K562 (cell line): ENCODE results near the gene CCL19. TPM values are rescaled to one million over a fixed set of nuclear protein-coding genes. Genes with fewer than 3 reads are reported as not detected.

ENCODE experiments used
- MLLT1 ChIP-seq, 2 experiments: fragments of 450-650 bp; IDR thresholded peaks; 2 replicates each; pipeline ENCODE4 v1.6.1; 2016
- SMARCB1 ChIP-seq: IDR thresholded peaks from 2 replicates; pipeline ENCODE4 v1.6.1; 2011; ENCODE audit warnings: improper control_type of control experiment, low read depth; ENCODE audit not compliant: insufficient read length
- ZNF253 ChIP-seq: fragments of 250-450 bp; sonication (Bioruptor Pico); conservative IDR thresholded peaks from 2 replicates; pipeline ENCODE4 v1.6.1; 2021; ENCODE audit warnings: mild to moderate bottlenecking
- polyA plus RNA-seq, 8 experiments: library from polyadenylated mRNA; depleted of rRNA in 4 of 8; stranded (reverse) in 5 of 8; unstranded in 3 of 8; fragments of >200 nt; fragmentation: Nextera tagmentation in 2 of 8; fragmentation: Illumina TruSeq in 1 of 8; extraction: Ambion mirVana in 2 of 8; extraction: Trizol in 1 of 8; gene quantifications; 2 replicates each; pipeline versions ENCODE4 v1.2.1 to v1.2.3, GENCODE V29; 2011 to 2014; ENCODE audit warnings: inconsistent platforms in 1 of 8, missing spikeins in 1 of 8
- total RNA-seq, 7 experiments: library from RNA; depleted of rRNA in 6 of 7; stranded (reverse); fragments of >200 nt in 6 of 7; fragmentation: Illumina TruSeq in 2 of 7; extraction: Trizol in 2 of 7; gene quantifications; 2 replicates each; pipeline versions ENCODE4 v1.2.1 to v1.2.3, GENCODE V29; 2011 to 2021; ENCODE audit warnings: low replicate concordance in 1 of 7
- TF ChIP-seq, protein P1 (sequence below): fragments of 450-650 bp; IDR thresholded peaks from 2 replicates; pipeline ENCODE4 v1.6.1; 2018; ENCODE audit not compliant: partially characterized antibody

CCL19 gene
- total and polyA plus RNA-seq, 9 of the 15 experiments (the other 6 are each of a cell fraction or from before 2014, with no cell fraction given), result not detected

DNA sequence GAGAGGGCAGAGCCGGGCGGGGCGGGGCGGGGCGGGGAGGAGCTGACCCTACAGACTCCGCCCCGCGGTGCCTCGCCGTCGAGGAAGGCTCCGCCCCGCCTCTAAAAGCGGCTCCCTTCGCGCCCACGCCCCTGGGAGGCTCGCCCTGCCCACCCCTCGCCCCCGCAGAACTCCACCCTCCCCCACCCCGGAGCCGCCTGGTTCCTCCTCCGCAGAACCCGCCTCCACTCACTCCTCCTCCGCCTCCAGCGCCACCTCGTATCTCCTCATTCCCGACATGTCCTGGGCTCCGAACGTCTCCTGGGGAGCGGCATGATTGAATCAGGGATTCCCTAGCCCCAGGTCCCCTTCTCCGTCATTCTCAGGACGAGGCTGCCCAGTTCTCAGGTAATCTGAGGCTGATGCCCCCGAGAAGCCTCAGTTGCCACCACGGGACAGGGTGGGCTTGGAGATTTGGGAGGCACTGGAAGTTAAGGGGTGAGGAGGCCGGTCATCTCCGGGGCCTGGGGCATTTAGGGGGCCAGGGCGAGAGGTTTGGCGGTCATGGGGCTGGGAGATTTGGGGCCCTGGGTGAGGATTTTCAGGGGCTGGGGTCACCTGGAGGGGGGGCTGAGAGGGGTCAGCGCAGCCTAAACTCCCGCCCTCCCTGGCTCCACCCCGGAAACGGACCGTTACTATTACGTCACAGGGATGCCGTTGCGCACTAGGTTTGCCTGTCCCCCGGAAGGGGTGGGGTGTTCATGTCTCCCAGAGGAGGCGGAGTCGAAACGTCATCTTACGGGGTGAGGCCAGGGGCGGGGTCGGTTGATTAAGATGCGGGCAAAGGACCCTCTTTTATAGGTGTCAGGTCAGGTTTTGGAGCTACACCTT lies 25.5 kb downstream of the CCL19 start (continued):
- TF ChIP-seq MLLT1 (IDR thresholded peaks at IDR 0.05) (no peak; a peak in 1 of 4 replicates), ZNF253 (CRISPR knock-in tag) (no peak), SMARCB1 (no peak)
- TF ChIP-seq, protein P1, sequence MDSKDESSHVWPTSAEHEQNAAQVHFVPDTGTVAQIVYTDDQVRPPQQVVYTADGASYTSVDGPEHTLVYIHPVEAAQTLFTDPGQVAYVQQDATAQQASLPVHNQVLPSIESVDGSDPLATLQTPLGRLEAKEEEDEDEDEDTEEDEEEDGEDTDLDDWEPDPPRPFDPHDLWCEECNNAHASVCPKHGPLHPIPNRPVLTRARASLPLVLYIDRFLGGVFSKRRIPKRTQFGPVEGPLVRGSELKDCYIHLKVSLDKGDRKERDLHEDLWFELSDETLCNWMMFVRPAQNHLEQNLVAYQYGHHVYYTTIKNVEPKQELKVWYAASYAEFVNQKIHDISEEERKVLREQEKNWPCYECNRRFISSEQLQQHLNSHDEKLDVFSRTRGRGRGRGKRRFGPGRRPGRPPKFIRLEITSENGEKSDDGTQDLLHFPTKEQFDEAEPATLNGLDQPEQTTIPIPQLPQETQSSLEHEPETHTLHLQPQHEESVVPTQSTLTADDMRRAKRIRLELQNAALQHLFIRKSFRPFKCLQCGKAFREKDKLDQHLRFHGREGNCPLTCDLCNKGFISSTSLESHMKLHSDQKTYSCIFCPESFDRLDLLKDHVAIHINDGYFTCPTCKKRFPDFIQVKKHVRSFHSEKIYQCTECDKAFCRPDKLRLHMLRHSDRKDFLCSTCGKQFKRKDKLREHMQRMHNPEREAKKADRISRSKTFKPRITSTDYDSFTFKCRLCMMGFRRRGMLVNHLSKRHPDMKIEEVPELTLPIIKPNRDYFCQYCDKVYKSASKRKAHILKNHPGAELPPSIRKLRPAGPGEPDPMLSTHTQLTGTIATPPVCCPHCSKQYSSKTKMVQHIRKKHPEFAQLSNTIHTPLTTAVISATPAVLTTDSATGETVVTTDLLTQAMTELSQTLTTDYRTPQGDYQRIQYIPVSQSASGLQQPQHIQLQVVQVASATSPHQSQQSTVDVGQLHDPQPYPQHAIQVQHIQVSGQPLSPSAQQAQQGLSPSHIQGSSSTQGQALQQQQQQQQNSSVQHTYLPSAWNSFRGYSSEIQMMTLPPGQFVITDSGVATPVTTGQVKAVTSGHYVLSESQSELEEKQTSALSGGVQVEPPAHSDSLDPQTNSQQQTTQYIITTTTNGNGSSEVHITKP, result no peak
- TF ChIP-seq, all 486 proteins: peak for 98
